Cardiac muscle cell (in vitro differentiated cells and primary cell): ENCODE data around the gene DMPK. TPM values are rescaled to one million over a fixed set of nuclear protein-coding genes. Genes with fewer than 3 reads are reported as not detected.

Experiments used
- DNase-seq, 2 donors: peaks; one replicate each; pipeline versions ENCODE4 v3.0.0 to v3.0.0-alpha.2; 2010 to 2017; ENCODE audit warnings: low read depth in 1 of 2, low spot score in 1 of 2
- H3K27ac ChIP-seq: fragments of 200-600 bp; sonication (generic); 2 replicates; pipeline ENCODE4 v1.5.1; 2016
- H3K27me3 ChIP-seq: fragments of 200-600 bp; sonication (generic); 2 replicates; pipeline ENCODE4 v1.6.0; 2016; ENCODE audit warnings: control low read depth
- H3K36me3 ChIP-seq: fragments of 200-600 bp; sonication (generic); 2 replicates; pipeline ENCODE4 v1.5.1; 2016; ENCODE audit warnings: control low read depth
- H3K4me1 ChIP-seq: fragments of 200-600 bp; sonication (generic); 2 replicates; pipeline ENCODE4 v1.8.1; 2017; ENCODE audit warnings: low read depth, mild to moderate bottlenecking, mixed run types
- H3K4me3 ChIP-seq: fragments of 200-600 bp; sonication (generic); 2 replicates; pipeline ENCODE4 v1.5.1; 2016; ENCODE audit warnings: mild to moderate bottlenecking
- H3K9me3 ChIP-seq: fragments of 200-600 bp; sonication (generic); 2 replicates; pipeline ENCODE4 v1.5.1; 2017; ENCODE audit warnings: low read depth, mild to moderate bottlenecking, control low read depth
- CTCF ChIP-seq: IDR thresholded peaks from 2 replicates; pipeline ENCODE4 v1.5.1; 2012; ENCODE audit warnings: low read depth, mild to moderate bottlenecking, low read length
- polyA plus RNA-seq: library from polyadenylated mRNA; unstranded; fragments of >200 nt; fragmentation: Nextera tagmentation; extraction: Ambion mirVana; gene quantifications from 2 replicates; pipeline ENCODE4 v1.2.1, GENCODE V29; 2016
- total RNA-seq: library from RNA; depleted of rRNA; stranded (reverse); fragments of >200 nt; gene quantifications from 2 replicates; pipeline ENCODE4 v1.2.3, GENCODE V29; 2016

The DMPK gene
- total and polyA plus RNA-seq, 2 experiments from 2014 or later = 98.7 to 142 TPM

- Histone ChIP-seq H3K36me3 (peaks cover 9% of the 10 kb centered on the region), H3K4me1 (peaks cover 20% of the 10 kb centered on the region), H3K27me3 (no peaks in the 10 kb centered on the region), H3K9me3 (no peaks in the 10 kb centered on the region), H3K4me3 (no peak overlapping the region), H3K27ac (peak overlapping the region; percentile 22)
- no peak for TF ChIP-seq CTCF
- no peak for DNase-seq
These were observed 35.5 kb upstream of the DMPK start for GRCh38 chr19:45817725-45818301.

- H3K9me3 ChIP-seq = no peaks in the 10 kb centered on the region
- TF ChIP-seq CTCF = peak; percentile 99
- H3K27me3 ChIP-seq = no peaks in the 10 kb centered on the region
- H3K4me1 ChIP-seq = peaks cover 20% of the 10 kb centered on the region
- peaks cover 3% of the 10 kb centered on the region for H3K36me3 ChIP-seq
- DNase-seq = peak; percentile 96
- H3K4me3 ChIP-seq = no peak overlapping the region
- H3K27ac ChIP-seq = peak overlapping the region; percentile 74
These were observed 34.9 kb upstream of the DMPK start for GRCh38 chr19:45817010-45817724.

- Histone ChIP-seq H3K27ac (peak overlapping the region; percentile 74), H3K9me3 (no peaks in the 10 kb centered on the region), H3K36me3 (peaks cover 3% of the 10 kb centered on the region), H3K4me3 (peak overlapping the region; percentile 54), H3K27me3 (no peaks in the 10 kb centered on the region), H3K4me1 (peaks cover 20% of the 10 kb centered on the region)
- no peak for DNase-seq
- TF ChIP-seq CTCF = no peak
These were observed 34.1 kb upstream of the DMPK start for GRCh38 chr19:45816236-45817009.

- Histone ChIP-seq H3K27ac (peak overlapping the region; percentile 74), H3K4me1 (peaks cover 20% of the 10 kb centered on the region), H3K36me3 (no peaks in the 10 kb centered on the region), H3K9me3 (no peaks in the 10 kb centered on the region), H3K27me3 (no peaks in the 10 kb centered on the region), H3K4me3 (peak overlapping the region; percentile 54)
- no peak for TF ChIP-seq CTCF
- peak; percentile 27 to 89 for DNase-seq
These were observed 33.4 kb upstream of the DMPK start for GRCh38 chr19:45815481-45816216.

GRCh38 chr19:45814851-45815480, 32.7 kb upstream of the DMPK start, which contains the start of gene RSPH6A:
RSPH6A (minus strand) TSS chr19:45815308; CDS start chr19:45815176, 132 bp downstream.
- TF ChIP-seq CTCF = no peak
- Histone ChIP-seq H3K9me3 (no peaks in the 10 kb centered on the region), H3K27ac (peak within 1 kb of the TSS; percentile 74), H3K36me3 (no peaks in the 10 kb centered on the region), H3K27me3 (no peaks in the 10 kb centered on the region), H3K4me3 (peak within 1 kb of the TSS; percentile 54), H3K4me1 (peaks cover 20% of the 10 kb centered on the region)
- peak in 1 of 2 donors; percentile 33 for DNase-seq
